Type B pancreatic cell (in vitro differentiated cells): ENCODE measurements around the gene NAP1L1. TPM values are rescaled to one million over a fixed set of nuclear protein-coding genes. Genes with fewer than 3 reads are reported as not detected.

Source experiments
- DNase-seq: peaks from one replicate; pipeline ENCODE4 v3.0.0; 2021; ENCODE audit warnings: mixed read lengths; ENCODE audit not compliant: unreplicated experiment; ENCODE audit errors: extremely low spot score
- H3K27ac Mint-ChIP-seq: 2 replicates; pipeline ENCODE4 v1.8.0; 2021; ENCODE audit warnings: mild to moderate bottlenecking, mixed read lengths
- H3K27me3 Mint-ChIP-seq: 2 replicates; pipeline ENCODE4 v1.8.0; 2021; ENCODE audit warnings: mixed read lengths
- H3K36me3 Mint-ChIP-seq: 2 replicates; pipeline ENCODE4 v1.8.0; 2021; ENCODE audit warnings: mixed read lengths
- H3K4me1 Mint-ChIP-seq: one replicate; pipeline ENCODE4 v1.8.0; 2021; ENCODE audit warnings: mixed read lengths; ENCODE audit not compliant: unreplicated experiment
- H3K4me3 Mint-ChIP-seq: 2 replicates; pipeline ENCODE4 v1.8.0; 2021; ENCODE audit warnings: mild to moderate bottlenecking, mixed read lengths
- H3K9me3 Mint-ChIP-seq: 2 replicates; pipeline ENCODE4 v1.8.0; 2021; ENCODE audit warnings: mixed read lengths
- CTCF ChIP-seq: fragments of 200-600 bp; sonication (generic); conservative IDR thresholded peaks from 2 replicates; pipeline ENCODE4 v1.5.0; 2021; ENCODE audit warnings: antibody characterized with exemption, mild to moderate bottlenecking
- total RNA-seq: library from RNA; stranded (reverse); gene quantifications from 2 replicates; pipeline ENCODE4 v1.2.1, GENCODE V29; 2021; ENCODE audit warnings: low replicate concordance

NAP1L1 gene
- total RNA-seq, 1 donor from 2014 or later = 883 TPM

- H3K27ac Mint-ChIP-seq = peak overlapping the region; percentile 73
- H3K36me3 Mint-ChIP-seq = no peaks in the 10 kb centered on the region
- H3K9me3 Mint-ChIP-seq = no peaks in the 10 kb centered on the region
- peak overlapping the region; percentile 27 for H3K4me3 Mint-ChIP-seq
- TF ChIP-seq CTCF = no peak
- H3K4me1 Mint-ChIP-seq = peaks cover 43% of the 10 kb centered on the region
- no peaks in the 10 kb centered on the region for H3K27me3 Mint-ChIP-seq
- DNase-seq = no peak
These were observed 70.5 kb downstream of the NAP1L1 start for GRCh38 chr12:76014007-76014406.

GRCh38 chr12:76013603-76014002, 70.9 kb downstream of the NAP1L1 start:
- H3K4me3 Mint-ChIP-seq = peak overlapping the region; percentile 27
- DNase-seq = no peak
- H3K27me3 Mint-ChIP-seq = no peaks in the 10 kb centered on the region
- TF ChIP-seq CTCF = no peak
- H3K9me3 Mint-ChIP-seq = no peaks in the 10 kb centered on the region
- peaks cover 40% of the 10 kb centered on the region for H3K4me1 Mint-ChIP-seq
- H3K27ac Mint-ChIP-seq = peak overlapping the region; percentile 73
- H3K36me3 Mint-ChIP-seq = no peaks in the 10 kb centered on the region

- peaks cover 39% of the 10 kb centered on the region for H3K4me1 Mint-ChIP-seq
- no peaks in the 10 kb centered on the region for H3K36me3 Mint-ChIP-seq
- no peak overlapping the region for H3K27ac Mint-ChIP-seq
- TF ChIP-seq CTCF = no peak
- no peak for DNase-seq
- no peaks in the 10 kb centered on the region for H3K9me3 Mint-ChIP-seq
- H3K4me3 Mint-ChIP-seq = no peak overlapping the region
- no peaks in the 10 kb centered on the region for H3K27me3 Mint-ChIP-seq
These were observed 71.8 kb downstream of the NAP1L1 start for GRCh38 chr12:76012644-76013043.

GRCh38 chr12:76010732-76011458, 73.6 kb downstream of the NAP1L1 start:
- no peaks in the 10 kb centered on the region for H3K36me3 Mint-ChIP-seq
- TF ChIP-seq CTCF = no peak
- H3K4me3 Mint-ChIP-seq = peak overlapping the region; percentile 8
- no peak for DNase-seq
- peak overlapping the region; percentile 22 for H3K27ac Mint-ChIP-seq
- H3K4me1 Mint-ChIP-seq = peaks cover 40% of the 10 kb centered on the region
- H3K9me3 Mint-ChIP-seq = no peaks in the 10 kb centered on the region
- no peaks in the 10 kb centered on the region for H3K27me3 Mint-ChIP-seq

- no peak for TF ChIP-seq CTCF
- peaks cover 34% of the 10 kb centered on the region for H3K4me1 Mint-ChIP-seq
- H3K27me3 Mint-ChIP-seq = no peaks in the 10 kb centered on the region
- H3K36me3 Mint-ChIP-seq = no peaks in the 10 kb centered on the region
- H3K9me3 Mint-ChIP-seq = peaks cover 13% of the 10 kb centered on the region
- no peak for DNase-seq
- no peak overlapping the region for H3K27ac Mint-ChIP-seq
- no peak overlapping the region for H3K4me3 Mint-ChIP-seq
These were observed 76.1 kb downstream of the NAP1L1 start for GRCh38 chr12:76008428-76008827.

- Mint-ChIP-seq H3K4me3 (no peak overlapping the region), H3K9me3 (peaks cover 13% of the 10 kb centered on the region), H3K27ac (no peak overlapping the region), H3K36me3 (no peaks in the 10 kb centered on the region), H3K4me1 (peaks cover 37% of the 10 kb centered on the region), H3K27me3 (no peaks in the 10 kb centered on the region)
- TF ChIP-seq CTCF = no peak
- DNase-seq = no peak
These were observed 76.8 kb downstream of the NAP1L1 start for GRCh38 chr12:76007640-76008039.
